Natural killer cell (primary cell): ENCODE results near the gene CUX1. TPM values are rescaled to one million over a fixed set of nuclear protein-coding genes. Genes with fewer than 3 reads are reported as not detected.

Experiments used
- ATAC-seq, 3 donors: fragments of 150-1000 bp in 2 of 3; fragments of 200-7000 bp in 1 of 3; cut with Tn5 transposase; 1 replicate in 1 of 3; 2 replicates in 2 of 3; pipeline ENCODE4 v1.10.0; 2021; ENCODE audit warnings: mild to moderate bottlenecking in 2 of 3, moderate library complexity in 2 of 3
- DNase-seq, 2 donors: peaks; one replicate each; pipeline versions ENCODE4 v3.0.0 to v3.0.0-alpha.2; 2013 to 2021; ENCODE audit warnings: mixed read lengths in 1 of 2
- H3K27ac ChIP-seq: one replicate; pipeline ENCODE4 v1.5.1; 2013; ENCODE audit warnings: mild to moderate bottlenecking, low read length
- H3K27me3 ChIP-seq: one replicate; pipeline ENCODE4 v1.6.1; 2013; ENCODE audit warnings: low read length; ENCODE audit not compliant: control insufficient read depth, insufficient read depth
- H3K36me3 ChIP-seq: one replicate; pipeline ENCODE4 v1.6.1; 2013; ENCODE audit warnings: low read length; ENCODE audit not compliant: control insufficient read depth, insufficient read depth
- H3K4me1 ChIP-seq: one replicate; pipeline ENCODE4 v1.6.1; 2013; ENCODE audit warnings: low read length; ENCODE audit not compliant: control insufficient read depth, insufficient read depth
- H3K4me3 ChIP-seq: one replicate; pipeline ENCODE4 v1.5.1; 2013; ENCODE audit warnings: low read length
- H3K9me3 ChIP-seq: one replicate; pipeline ENCODE4 v1.6.1; 2013; ENCODE audit warnings: low read length; ENCODE audit not compliant: control insufficient read depth, insufficient read depth
- H3K27ac Mint-ChIP-seq, 2 donors: one replicate each; pipeline ENCODE4 v1.8.0; 2022; ENCODE audit warnings: mild to moderate bottlenecking in 2 of 2, mixed read lengths in 2 of 2, moderate library complexity in 1 of 2
- H3K27me3 Mint-ChIP-seq, 2 donors: one replicate each; pipeline ENCODE4 v1.8.0; 2022; ENCODE audit warnings: low read depth in 2 of 2, mixed read lengths in 2 of 2
- H3K36me3 Mint-ChIP-seq: one replicate; pipeline ENCODE4 v1.8.0; 2022; ENCODE audit warnings: mixed read lengths
- H3K4me1 Mint-ChIP-seq, 2 donors: one replicate each; pipeline ENCODE4 v1.8.0; 2022; ENCODE audit warnings: mixed read lengths in 2 of 2
- H3K4me3 Mint-ChIP-seq: one replicate; pipeline ENCODE4 v1.8.0; 2022; ENCODE audit warnings: mild to moderate bottlenecking, moderate library complexity, mixed read lengths
- H3K9me3 Mint-ChIP-seq, 2 donors: one replicate each; pipeline ENCODE4 v1.8.0; 2022; ENCODE audit warnings: mixed read lengths in 2 of 2
- CTCF ChIP-seq: fragments of 200-600 bp; IDR thresholded peaks from one replicate; pipeline ENCODE4 v1.8.0; 2022; ENCODE audit warnings: antibody characterized with exemption
- WGBS: methylation state at CpG from one replicate; pipeline ENCODE4 v1.1.7; 2013; ENCODE audit warnings: missing lambda C conversion rate; ENCODE audit not compliant: insufficient coverage; 5-methylcytosine and 5-hydroxymethylcytosine counted together
- intact Hi-C: fragments of 100-400 bp; cut with micrococcal nuclease; formaldehyde crosslinking; loops from one replicate; pipeline ENCODE4 v1.14.2; 2022
- total RNA-seq, 4 donors: library from RNA; stranded (reverse); fragments of 120-200 nt in 1 of 4; gene quantifications; one replicate each; pipeline versions ENCODE4 v1.2.3 to v1.2.4, GENCODE V29; 2013 to 2022

CUX1 gene
- total RNA-seq, 3 donors from 2014 or later (not counting 1 experiment from before 2014, with no cell fraction given): 59.8 to 77.4 (median 73.6) TPM

- intact Hi-C loops: no loop called here
- H3K36me3 Mint-ChIP-seq: no peaks in the 10 kb centered on the region
- H3K27ac ChIP-seq: no peak overlapping the region
- no peak overlapping the region for H3K27ac Mint-ChIP-seq
- DNase-seq (no peak), ATAC-seq (no peak)
- 91% methylated on average over 24 of the region's 24 CpGs for WGBS
- no peaks in the 10 kb centered on the region for H3K9me3 Mint-ChIP-seq
- no peaks in the 10 kb centered on the region for H3K27me3 ChIP-seq
- H3K9me3 ChIP-seq: no peaks in the 10 kb centered on the region
- no peaks in the 10 kb centered on the region for H3K4me1 Mint-ChIP-seq
- no peak overlapping the region for H3K4me3 Mint-ChIP-seq
- no peaks in the 10 kb centered on the region for H3K4me1 ChIP-seq
- TF ChIP-seq CTCF: no peak
- no peak overlapping the region for H3K4me3 ChIP-seq
- no peaks in the 10 kb centered on the region for H3K27me3 Mint-ChIP-seq
- peaks cover 6% of the 10 kb centered on the region for H3K36me3 ChIP-seq
Observed at GRCh38 chr7:102175423-102176170, 358.2 kb downstream of the CUX1 start.

- H3K27ac ChIP-seq: no peak overlapping the region
- Mint-ChIP-seq H3K36me3 (peaks cover 8% of the 10 kb centered on the region), H3K9me3 (no peaks in the 10 kb centered on the region), H3K4me1 (no peaks in the 10 kb centered on the region), H3K27ac (no peak overlapping the region), H3K27me3 (no peaks in the 10 kb centered on the region), H3K4me3 (no peak overlapping the region)
- ATAC-seq: no peak
- 95% methylated on average over 18 of the region's 18 CpGs for WGBS
- no peak overlapping the region for H3K4me3 ChIP-seq
- intact Hi-C loops: no loop called here
- peaks cover 5% of the 10 kb centered on the region for H3K36me3 ChIP-seq
- H3K27me3 ChIP-seq: no peaks in the 10 kb centered on the region
- DNase-seq: no peak
- TF ChIP-seq CTCF: no peak
- no peaks in the 10 kb centered on the region for H3K9me3 ChIP-seq
- no peaks in the 10 kb centered on the region for H3K4me1 ChIP-seq
Observed at GRCh38 chr7:102178410-102178809, 361.0 kb downstream of the CUX1 start.

GRCh38 chr7:102180727-102181126 lies 363.3 kb downstream of the CUX1 start:
- TF ChIP-seq CTCF: no peak
- Histone ChIP-seq H3K4me1 (no peaks in the 10 kb centered on the region), H3K4me3 (no peak overlapping the region), H3K27ac (no peak overlapping the region), H3K36me3 (peaks cover 4% of the 10 kb centered on the region), H3K27me3 (no peaks in the 10 kb centered on the region), H3K9me3 (no peaks in the 10 kb centered on the region)
- DNase-seq (no peak), ATAC-seq (no peak)
- no peak overlapping the region for H3K4me3 Mint-ChIP-seq
- no peaks in the 10 kb centered on the region for H3K4me1 Mint-ChIP-seq
- no peaks in the 10 kb centered on the region for H3K27me3 Mint-ChIP-seq
- intact Hi-C loops: no loop called here
- H3K27ac Mint-ChIP-seq: no peak overlapping the region
- WGBS: 93% methylated on average over 8 of the region's 10 CpGs
- H3K36me3 Mint-ChIP-seq: peaks cover 8% of the 10 kb centered on the region
- no peaks in the 10 kb centered on the region for H3K9me3 Mint-ChIP-seq

- ATAC-seq: no peak
- Histone ChIP-seq H3K4me3 (no peak overlapping the region), H3K4me1 (no peaks in the 10 kb centered on the region), H3K9me3 (no peaks in the 10 kb centered on the region), H3K27ac (no peak overlapping the region), H3K36me3 (peaks cover 4% of the 10 kb centered on the region), H3K27me3 (no peaks in the 10 kb centered on the region)
- no peak for DNase-seq
- Mint-ChIP-seq H3K27me3 (no peaks in the 10 kb centered on the region), H3K27ac (no peak overlapping the region), H3K9me3 (no peaks in the 10 kb centered on the region), H3K4me1 (no peaks in the 10 kb centered on the region), H3K4me3 (no peak overlapping the region), H3K36me3 (peaks cover 8% of the 10 kb centered on the region)
- TF ChIP-seq CTCF: no peak
- over 99% methylated on average over 6 of the region's 8 CpGs for WGBS
- intact Hi-C loops: no loop called here
Observed at GRCh38 chr7:102181517-102181916, 364.1 kb downstream of the CUX1 start.
